ENCODE data around the gene FAM234A.

The FAM234A gene

DNA sequence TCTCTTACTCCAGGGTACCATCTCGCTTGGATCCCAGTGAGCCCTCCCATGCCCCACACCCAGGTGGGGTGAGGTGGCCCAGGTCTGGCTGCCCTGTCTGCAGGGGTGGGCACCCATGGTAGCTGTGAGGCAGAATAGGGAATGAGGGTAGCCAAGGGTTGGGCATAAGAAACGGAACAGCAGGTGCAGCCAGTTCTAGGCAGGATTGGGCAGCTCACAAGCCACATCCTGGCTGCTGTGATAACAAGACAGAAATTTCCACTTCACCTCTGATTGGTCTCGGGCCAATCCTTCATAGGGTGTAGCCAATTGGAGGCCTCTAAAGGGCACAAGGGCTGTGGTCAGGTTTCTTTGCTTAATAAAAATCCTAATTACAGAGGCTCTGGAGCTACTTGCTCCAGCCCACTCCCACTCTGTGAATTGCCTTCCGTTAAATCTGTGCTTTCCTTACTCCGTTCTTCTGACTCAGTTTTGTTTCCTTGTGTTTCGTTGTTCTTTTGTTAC is 44.3 kb downstream of the FAM234A start:
- TF ChIP-seq POLR2A (IDR thresholded peaks at IDR 0.05; ENCODE audit: low read depth, low read length) = no peak
- TF ChIP-seq POLR2AphosphoS5 (IDR thresholded peaks at IDR 0.05; ENCODE audit: low read depth, low read length) = no peak
- TF ChIP-seq POU2F2 (IDR thresholded peaks at IDR 0.05; ENCODE audit: low read depth, low read length) = no peak
- no peak for TF ChIP-seq SPI1 (IDR thresholded peaks at IDR 0.05; ENCODE audit: low read depth, low read length)
- TF ChIP-seq TAF1 (IDR thresholded peaks at IDR 0.05; ENCODE audit: low read depth, low read length) = no peak
- TF ChIP-seq PAX5 (IDR thresholded peaks at IDR 0.05; ENCODE audit: insufficient read depth, low read length, severe bottlenecking) = no peak
- FAIRE-seq (peak; percentile 76), DNase-seq (ENCODE audit: insufficient read length, low spot score) (peak; percentile 73)

GRCh38 chr16:279531-279930 is 44.9 kb downstream of the FAM234A start:
- no peak for TF ChIP-seq PAX5 (IDR thresholded peaks at IDR 0.05; ENCODE audit: insufficient read depth, low read length, severe bottlenecking)
- no peak for TF ChIP-seq POU2F2 (IDR thresholded peaks at IDR 0.05; ENCODE audit: low read depth, low read length)
- TF ChIP-seq TAF1 (IDR thresholded peaks at IDR 0.05; ENCODE audit: low read depth, low read length) = no peak
- TF ChIP-seq SPI1 (IDR thresholded peaks at IDR 0.05; ENCODE audit: low read depth, low read length) = no peak
- no peak for TF ChIP-seq POLR2A (IDR thresholded peaks at IDR 0.05; ENCODE audit: low read depth, low read length)
- TF ChIP-seq POLR2AphosphoS5 (IDR thresholded peaks at IDR 0.05; ENCODE audit: low read depth, low read length) = no peak
- DNase-seq (ENCODE audit: insufficient read length, low spot score) (no peak), FAIRE-seq (no peak)

DNA sequence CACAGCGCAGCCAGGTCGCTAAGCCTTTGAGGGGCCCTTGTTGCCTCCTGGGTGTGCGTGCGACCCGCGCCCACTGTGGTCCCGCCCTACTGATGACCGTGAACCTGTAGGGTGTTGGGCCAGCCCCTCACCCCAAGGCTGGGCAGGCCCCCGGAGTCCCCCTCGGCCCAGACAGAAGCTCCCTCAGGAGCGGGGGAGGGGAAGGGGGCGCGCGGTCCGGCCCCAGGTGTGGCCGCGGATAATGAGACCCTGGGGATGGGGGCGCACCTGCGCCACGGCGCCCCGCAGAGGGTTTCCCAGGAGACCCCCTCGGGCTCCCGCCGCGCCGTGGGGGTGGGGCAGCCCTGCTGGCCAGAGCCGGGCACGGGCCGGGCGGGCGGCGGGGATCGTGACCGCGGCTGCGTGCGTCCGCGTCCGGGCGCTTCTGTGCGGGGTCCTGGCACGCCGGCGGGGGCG is 45.4 kb downstream of the FAM234A start:
- no peak for FAIRE-seq
- no peak for DNase-seq (ENCODE audit: insufficient read length, low spot score)
- TF ChIP-seq TAF1 (IDR thresholded peaks at IDR 0.05; ENCODE audit: low read depth, low read length) (no peak), POU2F2 (IDR thresholded peaks at IDR 0.05; ENCODE audit: low read depth, low read length) (no peak), POLR2AphosphoS5 (IDR thresholded peaks at IDR 0.05; ENCODE audit: low read depth, low read length) (no peak), PAX5 (IDR thresholded peaks at IDR 0.05; ENCODE audit: insufficient read depth, low read length, severe bottlenecking) (no peak), POLR2A (IDR thresholded peaks at IDR 0.05; ENCODE audit: low read depth, low read length) (no peak), SPI1 (IDR thresholded peaks at IDR 0.05; ENCODE audit: low read depth, low read length) (no peak)

DNA sequence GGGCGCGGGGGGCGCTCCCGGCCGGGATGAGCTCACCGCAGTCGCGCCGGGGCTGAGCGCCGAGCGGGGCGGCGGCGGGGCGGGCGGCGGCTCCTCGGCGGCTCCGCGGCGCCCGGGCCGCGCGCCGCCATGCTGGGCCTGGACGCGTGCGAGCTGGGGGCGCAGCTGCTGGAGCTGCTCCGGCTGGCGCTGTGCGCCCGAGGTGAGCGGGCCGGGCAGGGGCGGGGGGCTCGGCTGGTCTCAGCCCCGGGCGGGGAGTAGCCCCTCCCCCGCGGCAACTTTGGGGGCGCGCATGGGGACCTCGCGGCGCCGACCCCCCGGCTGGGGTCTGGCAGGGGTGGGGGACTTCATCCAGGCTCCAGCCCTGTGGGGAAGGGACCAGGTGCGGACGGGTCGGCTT is 45.9 kb downstream of the FAM234A start, which contains the start of gene ARHGDIG:
ARHGDIG (plus strand) TSS at position 40 of the 400 bp plus-strand sequence; CDS start at position 130, 90 bp downstream.
- FAIRE-seq = no peak
- TF ChIP-seq SPI1 (IDR thresholded peaks at IDR 0.05; ENCODE audit: low read depth, low read length) = no peak
- TF ChIP-seq POLR2A (IDR thresholded peaks at IDR 0.05; ENCODE audit: low read depth, low read length) = no peak
- TF ChIP-seq POLR2AphosphoS5 (IDR thresholded peaks at IDR 0.05; ENCODE audit: low read depth, low read length) = no peak
- TF ChIP-seq POU2F2 (IDR thresholded peaks at IDR 0.05; ENCODE audit: low read depth, low read length) = no peak
- no peak for TF ChIP-seq TAF1 (IDR thresholded peaks at IDR 0.05; ENCODE audit: low read depth, low read length)
- TF ChIP-seq PAX5 (IDR thresholded peaks at IDR 0.05; ENCODE audit: insufficient read depth, low read length, severe bottlenecking) = no peak
- DNase-seq (ENCODE audit: insufficient read length, low spot score) = no peak

GRCh38 chr16:280991-281659 is 46.5 kb downstream of the FAM234A start:
- TF ChIP-seq PAX5 (IDR thresholded peaks at IDR 0.05; ENCODE audit: insufficient read depth, low read length, severe bottlenecking) (no peak), POLR2AphosphoS5 (IDR thresholded peaks at IDR 0.05; ENCODE audit: low read depth, low read length) (no peak), TAF1 (IDR thresholded peaks at IDR 0.05; ENCODE audit: low read depth, low read length) (no peak)
- DNase-seq (ENCODE audit: insufficient read length, low spot score) = no peak
- no peak for FAIRE-seq

- no peak for TF ChIP-seq POLR2A (IDR thresholded peaks at IDR 0.05; ENCODE audit: low read depth, low read length)
- no peak for TF ChIP-seq SPI1 (IDR thresholded peaks at IDR 0.05; ENCODE audit: low read depth, low read length)
- TF ChIP-seq POLR2AphosphoS5 (IDR thresholded peaks at IDR 0.05; ENCODE audit: low read depth, low read length) = no peak
- no peak for TF ChIP-seq PAX5 (IDR thresholded peaks at IDR 0.05; ENCODE audit: insufficient read depth, low read length, severe bottlenecking)
- no peak for TF ChIP-seq TAF1 (IDR thresholded peaks at IDR 0.05; ENCODE audit: low read depth, low read length)
- DNase-seq (ENCODE audit: insufficient read length, low spot score) = no peak
- no peak for FAIRE-seq
Observed at GRCh38 chr16:281660-282255, 47.1 kb downstream of the FAM234A start.

DNA sequence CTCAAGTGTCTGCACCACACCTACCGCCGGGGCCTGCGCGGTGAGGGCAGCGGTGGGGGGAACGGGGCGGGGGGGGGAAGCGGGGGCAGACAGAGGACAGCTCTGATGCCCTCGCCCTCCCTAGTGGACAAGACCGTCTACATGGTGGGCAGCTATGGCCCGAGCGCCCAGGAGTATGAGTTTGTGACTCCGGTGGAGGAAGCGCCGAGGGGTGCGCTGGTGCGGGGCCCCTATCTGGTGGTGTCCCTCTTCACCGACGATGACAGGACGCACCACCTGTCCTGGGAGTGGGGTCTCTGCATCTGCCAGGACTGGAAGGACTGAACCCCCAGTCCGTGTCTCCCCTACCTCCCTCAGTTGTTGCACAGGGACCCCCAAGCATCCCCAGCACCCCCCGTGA is 47.9 kb downstream of the FAM234A start:
- TF ChIP-seq PAX5 (IDR thresholded peaks at IDR 0.05; ENCODE audit: insufficient read depth, low read length, severe bottlenecking) = no peak
- no peak for TF ChIP-seq TAF1 (IDR thresholded peaks at IDR 0.05; ENCODE audit: low read depth, low read length)
- DNase-seq (ENCODE audit: insufficient read length, low spot score) (no peak), FAIRE-seq (no peak)

DNA sequence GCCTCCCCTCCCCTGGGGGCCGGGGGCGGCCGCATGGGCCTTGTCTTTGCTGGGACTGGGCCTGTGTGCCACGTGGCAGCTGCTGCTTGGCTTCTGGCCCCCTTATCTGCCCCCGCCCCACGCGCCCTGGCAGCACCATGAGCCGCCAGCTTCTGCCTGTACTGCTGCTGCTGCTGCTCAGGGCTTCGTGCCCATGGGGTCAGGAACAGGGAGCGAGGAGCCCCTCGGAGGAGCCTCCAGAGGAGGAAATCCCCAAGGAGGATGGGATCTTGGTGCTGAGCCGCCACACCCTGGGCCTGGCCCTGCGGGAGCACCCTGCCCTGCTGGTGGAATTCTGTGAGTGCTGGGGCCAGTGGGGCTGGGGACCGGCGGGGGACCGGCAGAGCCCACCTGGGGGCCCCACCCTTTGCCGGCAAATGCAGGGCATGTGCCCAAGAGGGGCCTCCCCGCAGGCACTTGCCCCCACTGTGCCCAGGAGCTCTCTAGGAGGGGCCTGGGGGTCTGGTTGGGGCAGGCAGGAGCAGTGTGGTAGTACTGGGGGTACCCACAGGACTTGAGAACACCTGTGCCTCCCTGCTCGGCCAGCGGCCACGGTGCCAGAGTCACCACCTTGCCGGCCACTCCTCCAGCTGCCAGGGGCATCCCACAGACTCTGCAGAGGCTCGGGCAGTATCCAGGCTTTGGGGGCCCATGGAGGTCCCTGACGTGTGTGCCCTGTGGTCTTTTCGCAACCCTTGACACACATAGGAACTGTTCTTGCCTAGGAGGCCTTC is 48.6 kb downstream of the FAM234A start, which contains the start of gene PDIA2:
PDIA2 (plus strand) TSS at position 132 of the 773 bp plus-strand sequence; CDS start at position 138, 6 bp downstream.
- no peak for FAIRE-seq

More for the DNA sequence above, 48.6 kb downstream of the FAM234A start, which contains the start of gene PDIA2:
- TF ChIP-seq SPI1 (IDR thresholded peaks at IDR 0.05; ENCODE audit: low read depth, low read length) = no peak
- TF ChIP-seq TAF1 (IDR thresholded peaks at IDR 0.05; ENCODE audit: low read depth, low read length) = no peak
- no peak for TF ChIP-seq PAX5 (IDR thresholded peaks at IDR 0.05; ENCODE audit: insufficient read depth, low read length, severe bottlenecking)
- TF ChIP-seq POU2F2 (IDR thresholded peaks at IDR 0.05; ENCODE audit: low read depth, low read length) = no peak
- no peak for TF ChIP-seq POLR2AphosphoS5 (IDR thresholded peaks at IDR 0.05; ENCODE audit: low read depth, low read length)
- no peak for DNase-seq (ENCODE audit: insufficient read length, low spot score)

Data from GM12891 (cell line).